Progenitor cell of endocrine pancreas (in vitro differentiated cells): Measurements from ENCODE around the gene CMIP. TPM values are rescaled to one million over a fixed set of nuclear protein-coding genes. Genes with fewer than 3 reads are reported as not detected.

Source experiments
- DNase-seq: peaks from one replicate; pipeline ENCODE4 v3.0.0; 2021; ENCODE audit warnings: low spot score; ENCODE audit not compliant: unreplicated experiment
- H3K27ac Mint-ChIP-seq: 2 replicates; pipeline ENCODE4 v1.8.0; 2021; ENCODE audit warnings: mild to moderate bottlenecking, moderate library complexity, mixed read lengths
- H3K27me3 Mint-ChIP-seq: 2 replicates; pipeline ENCODE4 v1.8.0; 2021; ENCODE audit warnings: mixed read lengths
- H3K36me3 Mint-ChIP-seq: 2 replicates; pipeline ENCODE4 v1.8.0; 2022; ENCODE audit warnings: mixed read lengths; ENCODE audit not compliant: insufficient read depth
- H3K4me1 Mint-ChIP-seq: 2 replicates; pipeline ENCODE4 v1.8.0; 2021; ENCODE audit warnings: low read depth, mixed read lengths
- H3K4me3 Mint-ChIP-seq: 2 replicates; pipeline ENCODE4 v1.8.0; 2021; ENCODE audit warnings: low read depth, mild to moderate bottlenecking, moderate library complexity, mixed read lengths
- H3K9me3 Mint-ChIP-seq: 2 replicates; pipeline ENCODE4 v1.8.0; 2021; ENCODE audit warnings: low read depth, mixed read lengths
- CTCF ChIP-seq: fragments of 200-600 bp; sonication (generic); IDR thresholded peaks from one replicate; pipeline ENCODE4 v1.5.0; 2021; ENCODE audit warnings: antibody characterized with exemption, mild to moderate bottlenecking; ENCODE audit not compliant: unreplicated experiment
- total RNA-seq: library from RNA; stranded (reverse); gene quantifications from 2 replicates; pipeline ENCODE4 v1.2.1, GENCODE V29; 2021

CMIP gene
- total RNA-seq, 1 donor from 2014 or later, result 62.7 TPM

DNA sequence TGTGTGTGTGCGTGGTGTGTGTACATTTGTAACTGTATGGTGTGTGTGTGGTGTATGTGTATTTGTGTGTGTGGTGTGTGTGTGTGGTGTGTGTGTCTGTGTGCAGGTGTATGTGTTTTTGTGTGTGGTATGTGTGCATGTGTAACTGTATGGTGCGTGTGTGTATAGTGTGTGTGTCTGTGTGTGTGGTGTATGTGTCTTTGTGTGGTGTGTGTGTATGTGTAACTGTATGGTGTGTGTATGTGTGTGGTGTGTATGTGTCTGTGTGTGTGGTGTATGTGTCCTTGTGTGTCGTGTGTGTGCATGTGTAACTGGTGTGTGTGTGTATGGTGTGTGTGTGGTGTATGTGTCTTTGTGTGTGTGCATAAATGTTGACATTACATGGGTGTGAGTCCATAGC is 170.8 kb downstream of the CMIP start:
- DNase-seq, result no peak
- H3K4me1 Mint-ChIP-seq, result peaks cover 5% of the 10 kb centered on the region
- no peak for TF ChIP-seq CTCF
- H3K27ac Mint-ChIP-seq, result no peak overlapping the region
- H3K4me3 Mint-ChIP-seq, result no peak overlapping the region
- H3K9me3 Mint-ChIP-seq, result no peaks in the 10 kb centered on the region
- no peaks in the 10 kb centered on the region for H3K27me3 Mint-ChIP-seq
- peaks cover 15% of the 10 kb centered on the region for H3K36me3 Mint-ChIP-seq

DNA sequence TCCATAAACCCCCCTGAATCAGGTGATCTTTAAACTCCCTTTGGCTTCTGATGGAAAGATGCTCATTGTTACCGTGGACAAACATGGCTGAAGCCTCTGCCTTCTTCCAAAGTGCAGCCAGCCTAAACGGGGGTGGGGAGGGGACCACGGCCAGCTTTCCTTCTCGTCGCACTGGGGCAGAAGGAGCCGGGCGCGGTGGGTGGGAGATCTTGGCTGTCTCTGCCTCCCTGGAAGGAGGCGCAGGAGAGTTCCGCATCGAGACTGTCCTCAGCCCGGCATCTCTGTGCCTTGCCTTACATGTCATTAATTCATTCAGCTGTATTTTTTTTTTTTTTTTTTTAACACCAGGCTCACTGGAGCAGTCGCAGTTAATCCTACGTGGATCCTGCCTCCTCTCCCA is 171.2 kb downstream of the CMIP start:
- DNase-seq, result no peak
- no peak overlapping the region for H3K4me3 Mint-ChIP-seq

DNA sequence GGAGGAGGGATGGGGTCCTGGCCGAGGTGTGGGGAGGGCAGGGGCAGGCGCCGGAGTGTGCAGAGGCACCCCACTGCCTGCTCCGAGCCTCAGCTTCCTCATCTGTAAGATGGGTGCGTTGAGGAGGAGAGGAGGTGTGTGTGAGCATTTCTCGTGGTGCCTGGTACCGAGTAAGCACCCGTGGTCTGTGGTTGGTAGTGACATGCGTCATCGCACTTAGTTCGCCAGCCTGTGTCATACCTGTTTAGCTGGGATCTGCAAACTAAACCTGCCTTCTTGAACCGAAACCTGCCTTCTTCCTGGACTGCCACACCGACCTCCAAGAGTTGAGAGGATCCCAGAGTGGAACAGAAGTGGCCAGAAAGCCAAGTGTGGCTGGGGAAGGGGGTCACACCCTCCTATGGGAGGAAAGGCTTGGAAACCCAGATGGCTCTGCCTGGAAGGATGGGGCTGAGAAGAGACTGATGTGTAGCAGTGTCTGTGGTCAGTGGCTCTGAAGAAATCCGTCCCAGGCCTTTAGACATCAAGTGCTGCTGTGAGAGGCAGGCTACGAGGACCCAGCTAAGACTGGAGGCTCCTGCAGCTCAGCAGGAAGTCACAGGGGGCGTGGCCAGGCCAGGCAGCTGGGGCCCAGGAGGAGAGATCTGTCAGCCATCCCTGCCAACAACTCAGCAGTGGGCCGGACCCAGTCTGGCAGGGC is 171.9 kb downstream of the CMIP start:
- DNase-seq, result no peak
- Mint-ChIP-seq H3K4me3 (no peak overlapping the region), H3K36me3 (peaks cover 15% of the 10 kb centered on the region), H3K9me3 (no peaks in the 10 kb centered on the region), H3K27ac (peak overlapping the region; percentile 13), H3K4me1 (peaks cover 5% of the 10 kb centered on the region), H3K27me3 (no peaks in the 10 kb centered on the region)
- no peak for TF ChIP-seq CTCF

More for the DNA sequence above, 171.2 kb downstream of the CMIP start:
- Mint-ChIP-seq H3K27me3 (no peaks in the 10 kb centered on the region), H3K27ac (no peak overlapping the region), H3K36me3 (peaks cover 15% of the 10 kb centered on the region), H3K4me1 (peaks cover 5% of the 10 kb centered on the region), H3K9me3 (no peaks in the 10 kb centered on the region)
- no peak for TF ChIP-seq CTCF

DNA sequence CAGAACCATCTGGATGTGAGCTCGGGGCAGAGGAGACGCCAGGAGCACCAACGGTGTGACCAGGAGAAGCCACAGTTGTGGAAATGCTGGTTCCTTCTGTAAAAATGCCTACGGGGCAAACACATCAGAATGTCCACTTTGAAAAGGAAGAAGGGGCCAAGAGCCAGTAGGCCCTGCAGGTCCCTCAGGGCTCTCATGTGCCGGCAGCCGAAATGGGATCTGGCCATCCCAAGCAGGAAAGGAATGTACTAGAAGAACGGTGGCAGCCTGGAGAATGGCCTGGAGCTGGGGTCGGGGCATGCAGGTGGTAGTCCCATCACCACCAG is 172.4 kb downstream of the CMIP start:
- TF ChIP-seq CTCF, result no peak
- peak overlapping the region; percentile 13 for H3K27ac Mint-ChIP-seq
- H3K27me3 Mint-ChIP-seq, result no peaks in the 10 kb centered on the region

DNA sequence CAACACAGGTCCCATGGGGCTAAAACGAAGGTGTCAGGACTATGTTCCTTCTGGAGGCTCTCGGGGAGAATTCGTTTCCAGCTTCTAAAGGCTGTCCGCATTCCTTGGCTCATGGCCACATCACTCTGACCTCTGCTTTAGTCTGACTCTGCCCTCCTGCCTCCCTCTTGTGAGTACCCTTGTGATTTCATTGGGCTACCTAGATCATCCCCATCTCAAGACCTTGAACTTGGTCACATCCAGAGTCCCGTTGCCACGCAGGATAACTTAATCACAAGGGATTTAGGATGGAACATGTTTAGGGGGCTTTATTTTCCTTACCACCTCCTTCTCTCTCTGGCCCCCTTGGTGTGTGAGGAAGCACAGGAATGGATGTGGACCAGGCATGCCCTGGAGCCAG is 173.6 kb downstream of the CMIP start:
- Mint-ChIP-seq H3K36me3 (peaks cover 15% of the 10 kb centered on the region), H3K9me3 (no peaks in the 10 kb centered on the region), H3K27me3 (no peaks in the 10 kb centered on the region), H3K27ac (peak overlapping the region; percentile 91), H3K4me3 (no peak overlapping the region), H3K4me1 (peaks cover 5% of the 10 kb centered on the region)
- no peak for DNase-seq
- TF ChIP-seq CTCF, result no peak

More for the DNA sequence above, 172.4 kb downstream of the CMIP start:
- Mint-ChIP-seq H3K9me3 (no peaks in the 10 kb centered on the region), H3K4me3 (no peak overlapping the region), H3K36me3 (peaks cover 15% of the 10 kb centered on the region), H3K4me1 (peaks cover 5% of the 10 kb centered on the region)
- no peak for DNase-seq
